Upper lobe of right lung (tissue), 1 donor: ENCODE data around the gene ZNF160. TPM values are rescaled to one million over a fixed set of nuclear protein-coding genes. Genes with fewer than 3 reads are reported as not detected.
A peak's percentile ranks its signal among the peaks of the same experiment; 100 is the strongest.

ENCODE experiments used
- ATAC-seq: fragments of 200-7000 bp; cut with Tn5 transposase; one replicate; pipeline ENCODE4 v1.9.1; 2020; ENCODE audit warnings: mild to moderate bottlenecking, moderate library complexity
- DNase-seq: peaks from one replicate; pipeline ENCODE4 v3.0.0-alpha.2; 2020
- H3K27ac ChIP-seq: fragments of 200-600 bp; one replicate; pipeline ENCODE4 v1.8.0; 2022
- H3K27me3 ChIP-seq: fragments of 200-600 bp; one replicate; pipeline ENCODE4 v1.8.0; 2022; ENCODE audit warnings: mild to moderate bottlenecking
- H3K36me3 ChIP-seq: fragments of 200-600 bp; one replicate; pipeline ENCODE4 v1.8.0; 2022
- H3K4me1 ChIP-seq: fragments of 200-600 bp; one replicate; pipeline ENCODE4 v1.8.0; 2022
- H3K4me3 ChIP-seq: fragments of 200-600 bp; one replicate; pipeline ENCODE4 v1.8.0; 2022; ENCODE audit warnings: mild to moderate bottlenecking
- H3K9me3 ChIP-seq: fragments of 200-600 bp; one replicate; pipeline ENCODE4 v1.8.0; 2022
- CTCF ChIP-seq: fragments of 200-600 bp; IDR thresholded peaks from one replicate; pipeline ENCODE4 v1.8.0; 2022; ENCODE audit warnings: antibody characterized with exemption
- intact Hi-C: fragments of 100-400 bp; cut with DNase I; formaldehyde crosslinking; loops from one replicate; pipeline ENCODE4 v1.11.0; 2022
- long read RNA-seq: library from polyadenylated mRNA; unstranded; transcript quantifications from one replicate; pipeline ENCODE4 v2.0.0, GENCODE V29; 2021
- total RNA-seq: library from RNA; stranded (reverse); fragmentation: NEBNext Ultra II Directional; extraction: Animal tissue kit (Norgen Biotek cat#: 25700); gene quantifications from one replicate; pipeline ENCODE4 v1.2.1, GENCODE V29; 2021
- donor health status: DM: no; HTN: yes; CAD: no; lungs with severe emphysema.

The ZNF160 gene
- total RNA-seq = 35.3 TPM
- long read RNA-seq, full-length matches to known transcripts = 21 of 56 reads
- long read RNA-seq, partial matches to known transcripts = 3 of 56 reads
- long read RNA-seq, other reads (novel, unspliced or antisense) = 32 of 56 reads

DNA sequence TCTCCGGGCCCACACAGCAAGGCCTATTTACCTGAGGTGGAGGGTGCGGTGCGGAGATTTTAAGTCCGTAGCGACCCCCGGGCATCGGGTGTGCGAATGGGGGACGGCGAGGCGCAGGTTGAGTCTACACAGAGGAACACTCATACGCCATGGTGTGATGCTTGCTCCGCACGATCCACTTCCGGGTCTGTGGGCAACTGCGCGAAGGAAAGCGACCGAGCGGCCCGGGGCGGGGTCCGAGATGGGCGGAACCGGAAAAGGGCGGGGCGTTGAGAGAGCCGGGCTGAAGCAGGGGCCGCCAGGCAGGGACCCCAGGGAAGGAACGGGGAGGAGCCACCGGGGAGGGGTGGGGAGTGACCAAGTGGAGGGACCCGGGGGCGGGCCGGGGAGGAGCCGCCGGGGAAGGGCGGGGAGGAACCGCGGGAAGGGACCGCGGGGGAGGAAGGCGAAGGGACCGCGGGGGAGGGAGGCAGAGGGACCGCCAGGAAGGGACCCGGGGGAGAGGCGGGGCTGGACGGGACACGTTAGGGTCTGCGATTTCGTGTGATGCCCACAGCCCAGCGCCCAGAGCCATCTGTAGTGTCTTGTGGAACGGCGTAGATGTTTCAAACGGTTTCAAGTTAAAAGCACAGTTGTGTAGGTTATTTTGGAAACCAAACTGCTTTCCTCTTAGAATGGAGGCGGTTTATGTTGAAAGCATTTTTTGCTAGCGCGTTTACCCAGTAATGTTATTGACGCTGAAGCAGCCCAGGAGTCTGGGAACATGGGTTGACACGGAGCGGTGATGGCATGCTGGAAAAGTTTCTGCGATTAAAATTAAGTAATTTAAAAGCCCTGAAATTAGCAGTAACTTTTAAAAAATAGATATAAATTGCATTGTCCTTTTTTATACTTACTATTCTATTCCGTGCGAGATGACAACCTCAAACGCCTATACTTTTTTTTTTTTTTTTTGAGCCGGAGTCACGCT is at the start of gene ZNF160:
TSS of gene ZNF160 (minus strand) at position 189 of the 970 bp plus-strand sequence. CDS start 17,146 bp downstream, outside the sequence.
- intact Hi-C loops = no loop called here
- H3K36me3 ChIP-seq = no peaks in the 10 kb centered on the region
- ATAC-seq (peak; percentile 100), DNase-seq (peak; percentile 99)
- peaks cover 13% of the 10 kb centered on the region for H3K4me1 ChIP-seq
- H3K9me3 ChIP-seq = no peaks in the 10 kb centered on the region
- no peaks in the 10 kb centered on the region for H3K27me3 ChIP-seq
- no peak for TF ChIP-seq CTCF
- peak within 1 kb of the TSS; percentile 96 for H3K4me3 ChIP-seq
- H3K27ac ChIP-seq = peak within 1 kb of the TSS; percentile 93

GRCh38 chr19:53147645-53148044 is 44.4 kb upstream of the ZNF160 start:
- ATAC-seq (no peak), DNase-seq (no peak)
- Histone ChIP-seq H3K4me3 (no peak overlapping the region), H3K27me3 (no peaks in the 10 kb centered on the region), H3K27ac (no peak overlapping the region), H3K36me3 (peaks cover 37% of the 10 kb centered on the region), H3K4me1 (no peaks in the 10 kb centered on the region), H3K9me3 (peaks cover 60% of the 10 kb centered on the region)
- intact Hi-C loops = no loop called here
- no peak for TF ChIP-seq CTCF

- Histone ChIP-seq H3K4me3 (no peak overlapping the region), H3K27me3 (no peaks in the 10 kb centered on the region), H3K9me3 (peaks cover 70% of the 10 kb centered on the region), H3K4me1 (no peaks in the 10 kb centered on the region), H3K27ac (no peak overlapping the region), H3K36me3 (peaks cover 29% of the 10 kb centered on the region)
- ATAC-seq (no peak), DNase-seq (no peak)
- TF ChIP-seq CTCF = no peak
- intact Hi-C loops = no loop called here
Measured at GRCh38 chr19:53140351-53140750, 37.1 kb upstream of the ZNF160 start.

DNA sequence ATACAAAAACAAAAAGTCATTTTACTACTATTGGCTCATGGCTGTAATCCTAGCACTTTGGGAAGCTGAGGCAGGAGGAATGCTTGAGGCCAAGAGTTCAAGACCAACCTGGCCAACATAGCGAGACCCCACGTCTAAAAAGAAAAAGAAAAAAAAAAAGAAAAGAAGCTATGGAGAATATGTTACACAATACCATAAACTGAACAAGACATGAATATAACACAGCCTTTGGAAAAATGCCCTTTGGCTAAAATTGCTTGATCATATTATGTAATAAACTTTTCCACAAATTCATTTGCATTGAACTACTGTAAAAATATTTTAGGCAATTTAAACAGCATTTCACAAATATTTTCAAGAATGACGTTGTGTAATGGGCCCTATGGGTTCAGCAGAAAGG is 33.2 kb upstream of the ZNF160 start:
- intact Hi-C loops = no loop called here
- H3K4me1 ChIP-seq = peaks cover 6% of the 10 kb centered on the region
- no peak overlapping the region for H3K4me3 ChIP-seq
- H3K27ac ChIP-seq = no peak overlapping the region
- H3K36me3 ChIP-seq = peaks cover 2% of the 10 kb centered on the region
- H3K9me3 ChIP-seq = peaks cover 37% of the 10 kb centered on the region
- ATAC-seq (no peak), DNase-seq (no peak)
- no peaks in the 10 kb centered on the region for H3K27me3 ChIP-seq
- no peak for TF ChIP-seq CTCF

- H3K36me3 ChIP-seq = no peaks in the 10 kb centered on the region
- DNase-seq (peak; percentile 79), ATAC-seq (peak; percentile 83)
- peak within 1 kb of the TSS; percentile 60 for H3K4me3 ChIP-seq
- no peak for TF ChIP-seq CTCF
- peaks cover 10% of the 10 kb centered on the region for H3K4me1 ChIP-seq
- no peaks in the 10 kb centered on the region for H3K27me3 ChIP-seq
- no peaks in the 10 kb centered on the region for H3K9me3 ChIP-seq
- peak within 1 kb of the TSS; percentile 66 for H3K27ac ChIP-seq
- intact Hi-C loops = no loop called here
Measured at GRCh38 chr19:53132141-53132991, 29.1 kb upstream of the ZNF160 start, which contains the start of gene ZNF415. Gene ZNF415 (minus strand): TSS chr19:53132910. CDS start chr19:53122676, 10,234 bp downstream.
